ENCODE measurements around the gene LRRC59. TPM values are rescaled to one million over a fixed set of nuclear protein-coding genes. Genes with fewer than 3 reads are reported as not detected.
A peak's percentile ranks its signal among the peaks of the same experiment; 100 is the strongest.

LRRC59 gene
- total and polyA plus RNA-seq, 7 donors = 15.9 to 122 (median 48.0) TPM

GRCh38 chr17:50364061-50364458, 33.3 kb downstream of the LRRC59 start:
- H3K27ac ChIP-seq = no peak overlapping the region
- intact Hi-C loops (cut with DNase I) = loop anchor here in 1 of 2 donors (5.0 kb wide), 1 partner anchor 103 kb away; the partner anchor contains the start of gene CHAD
- H3K36me3 ChIP-seq (ENCODE audit: insufficient read depth in 1 of 2, low read depth in 1 of 2) = peaks cover 0 to 62% of the 10 kb centered on the region in 2 donors
- no peaks in the 10 kb centered on the region for H3K27me3 ChIP-seq (ENCODE audit: insufficient read depth in 3 of 3, low read length in 2 of 3)
- H3K4me1 ChIP-seq = peaks cover 5% of the 10 kb centered on the region
- 58 to 63% (median 59%) methylated on average over 4 of the region's 4 CpGs for WGBS, 3 donors
- DNase-seq (peak in 1 of 2 donors; percentile 42), ATAC-seq (no peak)
- no peak for TF ChIP-seq CTCF (IDR thresholded peaks at IDR 0.05)
- no peak overlapping the region for H3K4me3 ChIP-seq
- H3K9me3 ChIP-seq = no peaks in the 10 kb centered on the region

- Histone ChIP-seq H3K4me3 (no peak overlapping the region), H3K36me3 (ENCODE audit: insufficient read depth in 1 of 2, low read depth in 1 of 2) (peaks cover 0 to 62% of the 10 kb centered on the region in 2 donors), H3K27me3 (ENCODE audit: insufficient read depth in 3 of 3, low read length in 2 of 3) (no peaks in the 10 kb centered on the region), H3K27ac (no peak overlapping the region), H3K4me1 (peaks cover 5% of the 10 kb centered on the region), H3K9me3 (no peaks in the 10 kb centered on the region)
- WGBS, 3 donors = 59 to 69% (median 61%) methylated on average over 8 of the region's 8 CpGs
- DNase-seq = peak in 1 of 2 donors; percentile 42
- no peak for TF ChIP-seq CTCF (IDR thresholded peaks at IDR 0.05)
- no peak for ATAC-seq
- intact Hi-C loops (cut with DNase I) = loop anchor here (2.0 to 5.0 kb wide), 2 partner anchors 104 to 109 kb away; partner anchors contain the start of gene CHAD (in 1 of the 2)
These were observed 33.9 kb downstream of the LRRC59 start for GRCh38 chr17:50363217-50364060.

GRCh38 chr17:50362661-50363060, 34.7 kb downstream of the LRRC59 start:
- Histone ChIP-seq H3K27ac (no peak overlapping the region), H3K27me3 (ENCODE audit: insufficient read depth in 3 of 3, low read length in 2 of 3) (no peaks in the 10 kb centered on the region), H3K36me3 (ENCODE audit: insufficient read depth in 1 of 2, low read depth in 1 of 2) (peaks cover 0 to 62% of the 10 kb centered on the region in 2 donors), H3K4me3 (no peak overlapping the region), H3K4me1 (peaks cover 5% of the 10 kb centered on the region), H3K9me3 (no peaks in the 10 kb centered on the region)
- ATAC-seq (no peak), DNase-seq (no peak)
- no peak for TF ChIP-seq CTCF (IDR thresholded peaks at IDR 0.05)
- intact Hi-C loops (cut with DNase I) = loop anchor here (2.0 to 5.0 kb wide), 2 partner anchors 105 to 110 kb away; partner anchors contain the start of gene CHAD (in 1 of the 2)
- WGBS, 3 donors = 66 to 83% (median 67%) methylated on average over 7 of the region's 7 CpGs

- WGBS, 3 donors = 33 to 40% (median 37%) methylated on average over 11 of the region's 11 CpGs
- intact Hi-C loops (cut with DNase I) = loop anchor here (2.0 to 5.0 kb wide), 2 partner anchors 105 to 111 kb away; partner anchors contain the start of gene CHAD (in 1 of the 2)
- Histone ChIP-seq H3K4me3 (no peak overlapping the region), H3K4me1 (peaks cover 5% of the 10 kb centered on the region), H3K9me3 (no peaks in the 10 kb centered on the region), H3K36me3 (ENCODE audit: insufficient read depth in 1 of 2, low read depth in 1 of 2) (peaks cover 0 to 62% of the 10 kb centered on the region in 2 donors), H3K27ac (no peak overlapping the region), H3K27me3 (ENCODE audit: insufficient read depth in 3 of 3, low read length in 2 of 3) (no peaks in the 10 kb centered on the region)
- DNase-seq = peak; percentile 47 to 68
- TF ChIP-seq CTCF (IDR thresholded peaks at IDR 0.05) = peak; percentile 68
- ATAC-seq = peak; percentile 69 to 83 (median 79)
These were observed 35.5 kb downstream of the LRRC59 start for GRCh38 chr17:50361561-50362480.
